H1 (cell line): Measurements from ENCODE around the gene NSMCE3. TPM values are rescaled to one million over a fixed set of nuclear protein-coding genes. Genes with fewer than 3 reads are reported as not detected.

Source experiments
- CTCF ChIA-PET: fragments of 300-600 bp; sonication (Branson Sonifier 250); formaldehyde crosslinking; loops from one replicate; lab custom pipeline; 2021; ENCODE audit not compliant: partially characterized antibody; lab: Charles Lee
- POLR2A ChIA-PET: fragments of 300-600 bp; sonication (Branson Sonifier 250); formaldehyde crosslinking; loops from one replicate; lab custom pipeline; 2021; ENCODE audit warnings: inconsistent platforms; ENCODE audit not compliant: partially characterized antibody; lab: Charles Lee
- DNase-seq, 2 experiments: peaks; one replicate each; pipeline versions ENCODE4 v3.0.0 to v3.0.0-alpha.2; 2010 to 2022; ENCODE audit warnings: low spot score in 2 of 2, low read depth in 1 of 2, mixed read lengths in 1 of 2
- FAIRE-seq: peaks from 2 replicates; lab custom pipeline; 2011; peaks lifted over from hg19 to GRCh38; lab: Jason Lieb, UNC
- H2AFZ ChIP-seq: 2 replicates; pipeline ENCODE4 v1.8.1; 2012; ENCODE audit warnings: low read length, inconsistent platforms
- H2AK5ac ChIP-seq: 2 replicates; pipeline ENCODE4 v1.6.1; 2013; ENCODE audit warnings: low read depth, low read length
- H2BK120ac ChIP-seq: replicated peaks from 2 replicates; pipeline ENCODE3; 2013; ENCODE audit warnings: low read depth, low read length, inconsistent platforms
- H2BK12ac ChIP-seq: 2 replicates; pipeline ENCODE4 v1.6.1; 2013; ENCODE audit warnings: low read depth, low read length
- H2BK15ac ChIP-seq: 2 replicates; pipeline ENCODE4 v1.6.1; 2013; ENCODE audit warnings: low read length
- H2BK20ac ChIP-seq: 2 replicates; pipeline ENCODE4 v1.6.1; 2013; ENCODE audit warnings: low read length
- H2BK5ac ChIP-seq: 2 replicates; pipeline ENCODE4 v1.6.1; 2013; ENCODE audit warnings: low read depth, low read length
- H3K14ac ChIP-seq: 2 replicates; pipeline ENCODE4 v1.6.1; 2013; ENCODE audit warnings: inconsistent platforms; ENCODE audit not compliant: insufficient read length
- H3K18ac ChIP-seq: 2 replicates; pipeline ENCODE4 v1.6.1; 2013; ENCODE audit warnings: low read length; ENCODE audit errors: extremely low read depth
- H3K23ac ChIP-seq: 2 replicates; pipeline ENCODE4 v1.6.1; 2013; ENCODE audit warnings: inconsistent platforms; ENCODE audit not compliant: insufficient read length
- H3K23me2 ChIP-seq: 2 replicates; pipeline ENCODE4 v1.6.1; 2013; ENCODE audit warnings: low read depth, low read length
- H3K27ac ChIP-seq: 2 replicates; pipeline ENCODE4 v1.6.1; 2011; ENCODE audit warnings: low read depth, low read length, inconsistent platforms
- H3K27me3 ChIP-seq, 4 experiments: replicated peaks in 1 of 4; 1 replicate in 1 of 4; 2 replicates in 3 of 4; pipeline versions ENCODE4 v1.6.1 to v1.8.1; 2011 to 2013; ENCODE audit warnings: low read length in 3 of 4, mild to moderate bottlenecking in 3 of 4, inconsistent platforms in 2 of 4, mixed read lengths in 2 of 4, moderate library complexity in 1 of 4; ENCODE audit not compliant: control insufficient read depth in 3 of 4, insufficient read depth in 3 of 4; ENCODE audit errors: extremely low read depth in 1 of 4
- H3K36me3 ChIP-seq, 4 experiments: 2 replicates each; pipeline versions ENCODE4 v1.6.1 to v1.8.1; 2011 to 2013; ENCODE audit warnings: mild to moderate bottlenecking in 4 of 4, low read length in 3 of 4, moderate library complexity in 2 of 4, control low read depth in 1 of 4, inconsistent platforms in 1 of 4; ENCODE audit not compliant: insufficient read depth in 4 of 4, control insufficient read depth in 2 of 4
- H3K4ac ChIP-seq: replicated peaks from 2 replicates; pipeline ENCODE3; 2013; ENCODE audit warnings: low read length, low read depth, mixed read lengths, inconsistent platforms; ENCODE audit not compliant: insufficient read length
- H3K4me1 ChIP-seq, 4 experiments: replicated peaks in 1 of 4; 1 replicate in 1 of 4; 2 replicates in 3 of 4; pipeline versions ENCODE4 v1.6.1 to v1.8.1; 2011 to 2013; ENCODE audit warnings: low read length in 3 of 4, inconsistent platforms in 2 of 4, mixed read lengths in 1 of 4; ENCODE audit not compliant: insufficient read depth in 4 of 4, control insufficient read depth in 3 of 4
- H3K4me2 ChIP-seq, 2 experiments: 2 replicates each; pipeline versions ENCODE4 v1.6.1 to v1.8.1; 2011 to 2013; ENCODE audit warnings: low read depth in 2 of 2, low read length in 2 of 2, control low read depth in 1 of 2, inconsistent platforms in 1 of 2, mild to moderate bottlenecking in 1 of 2; ENCODE audit not compliant: insufficient read depth in 1 of 2
- H3K4me3 ChIP-seq, 4 experiments: fragments of 200-600, 300-600 bp in 1 of 4; sonication (generic), shearing (Covaris generic), sonication (Bioruptor Twin) in 1 of 4; 2 replicates each; pipeline versions ENCODE4 v1.5.1 to v1.8.1; 2011 to 2016; ENCODE audit warnings: low read length in 4 of 4, low read depth in 3 of 4, control low read depth in 2 of 4, inconsistent platforms in 2 of 4, mild to moderate bottlenecking in 2 of 4, mixed read lengths in 1 of 4, moderate library complexity in 1 of 4; ENCODE audit not compliant: insufficient read depth in 2 of 4; ENCODE audit errors: extremely low read depth in 1 of 4
- H3K56ac ChIP-seq: replicated peaks from 2 replicates; pipeline ENCODE3; 2013; ENCODE audit warnings: low read depth, mild to moderate bottlenecking, mixed read lengths, low read length, inconsistent platforms; ENCODE audit not compliant: insufficient read length
- H3K79me1 ChIP-seq: 2 replicates; pipeline ENCODE4 v1.6.1; 2013; ENCODE audit warnings: low read depth, low read length, control low read depth
- H3K79me2 ChIP-seq, 2 experiments: 2 replicates each; pipeline versions ENCODE4 v1.6.1 to v1.8.1; 2012 to 2013; ENCODE audit warnings: low read length in 2 of 2, mild to moderate bottlenecking in 2 of 2, inconsistent platforms in 1 of 2; ENCODE audit not compliant: insufficient read depth in 2 of 2, control insufficient read depth in 1 of 2
- H3K9ac ChIP-seq, 4 experiments: replicated peaks in 1 of 4; 1 replicate in 1 of 4; 2 replicates in 3 of 4; pipeline versions ENCODE4 v1.6.1 to v1.8.1; 2011 to 2013; ENCODE audit warnings: low read depth in 3 of 4, low read length in 3 of 4, control low read depth in 2 of 4, mild to moderate bottlenecking in 2 of 4, moderate library complexity in 2 of 4, inconsistent platforms in 1 of 4; ENCODE audit errors: extremely low read depth in 1 of 4
- H3K9me3 ChIP-seq, 2 experiments: 2 replicates each; pipeline versions ENCODE4 v1.6.1 to v1.8.1; 2012 to 2013; ENCODE audit warnings: mild to moderate bottlenecking in 2 of 2, moderate library complexity in 2 of 2, control low read depth in 1 of 2, inconsistent platforms in 1 of 2, low read depth in 1 of 2, low read length in 1 of 2, mixed read lengths in 1 of 2; ENCODE audit not compliant: insufficient read depth in 2 of 2
- H4K20me1 ChIP-seq, 2 experiments: replicated peaks in 1 of 2; 2 replicates each; pipeline versions ENCODE3 to v1.8.1; 2011 to 2013; ENCODE audit warnings: inconsistent platforms in 2 of 2, low read length in 2 of 2, mild to moderate bottlenecking in 1 of 2; ENCODE audit not compliant: insufficient read depth in 2 of 2, control insufficient read depth in 1 of 2
- H4K5ac ChIP-seq: 2 replicates; pipeline ENCODE4 v1.6.1; 2013; ENCODE audit warnings: low read length, low read depth, mixed read lengths, inconsistent platforms; ENCODE audit not compliant: insufficient read length
- H4K8ac ChIP-seq: 2 replicates; pipeline ENCODE4 v1.8.0; 2013; ENCODE audit warnings: mild to moderate bottlenecking, moderate library complexity, low read length, inconsistent platforms; ENCODE audit not compliant: insufficient read depth; ENCODE audit errors: extremely low read depth
- H4K91ac ChIP-seq: replicated peaks from 2 replicates; pipeline ENCODE3; 2013; ENCODE audit warnings: low read length, mixed read lengths, inconsistent platforms; ENCODE audit not compliant: insufficient read length
- ASH2L ChIP-seq: fragments of 200-600, 300-600 bp; sonication (generic); IDR thresholded peaks from one replicate; pipeline ENCODE4 v1.7.1; 2017; ENCODE audit warnings: low read length
- EZH2 ChIP-seq: fragments of 200-600 bp; sonication (generic); IDR thresholded peaks from 2 replicates; pipeline ENCODE4 v1.7.1; 2012; ENCODE audit warnings: low read depth, mild to moderate bottlenecking, moderate library complexity, low read length, inconsistent platforms; ENCODE audit not compliant: severe bottlenecking
- KDM1A ChIP-seq: fragments of 200-600, 300-600 bp; sonication (generic); IDR thresholded peaks from 2 replicates; pipeline ENCODE4 v1.7.1; 2016; ENCODE audit warnings: mild to moderate bottlenecking, low read length, borderline replicate concordance
- KDM4A ChIP-seq: IDR thresholded peaks from one replicate; pipeline ENCODE4 v1.7.1; 2012; ENCODE audit warnings: low read depth, mild to moderate bottlenecking, moderate library complexity, low read length, inconsistent platforms; ENCODE audit not compliant: severe bottlenecking
- POLR2AphosphoS5 ChIP-seq: IDR thresholded peaks from 2 replicates; pipeline ENCODE4 v1.6.1; 2011; ENCODE audit warnings: low read depth, low read length
- RAD21 ChIP-seq, 2 experiments: IDR thresholded peaks in 1 of 2; conservative IDR thresholded peaks in 1 of 2; 2 replicates each; pipeline ENCODE4 v1.6.1; 2011; ENCODE audit warnings: low read depth in 2 of 2, low read length in 2 of 2, improper control_type of control experiment in 1 of 2, inconsistent platforms in 1 of 2, mild to moderate bottlenecking in 1 of 2, moderate library complexity in 1 of 2
- RXRA ChIP-seq: IDR thresholded peaks from 2 replicates; pipeline ENCODE4 v1.6.1; 2011; ENCODE audit warnings: low read depth, mild to moderate bottlenecking, low read length, moderate library complexity; ENCODE audit not compliant: insufficient read depth
- SP1 ChIP-seq: IDR thresholded peaks from 2 replicates; pipeline ENCODE4 v1.6.1; 2011; ENCODE audit warnings: low read depth, low read length
- SP2 ChIP-seq: IDR thresholded peaks from 2 replicates; pipeline ENCODE4 v1.6.1; 2012; ENCODE audit warnings: mild to moderate bottlenecking, low read length, inconsistent platforms
- polyA plus RNA-seq, 7 experiments: library from polyadenylated mRNA; depleted of rRNA in 3 of 7; stranded (reverse) in 5 of 7; unstranded in 2 of 7; fragments of >200 nt in 5 of 7; fragments of 200-250 nt in 2 of 7; gene quantifications; 1 replicate in 5 of 7; 2 replicates in 1 of 7; 4 replicates in 1 of 7; pipeline versions ENCODE4 v1.2.1 to v1.2.3, GENCODE V29; 2011 to 2013; ENCODE audit warnings: missing spikeins in 2 of 7, mixed read lengths in 2 of 7
- total RNA-seq: library from RNA; stranded (reverse); fragmentation: NEBNext Ultra II Directional; extraction: Animal tissue kit (Norgen Biotek cat#: 25700); gene quantifications from 2 replicates; pipeline ENCODE4 v1.2.1, GENCODE V29; 2021
- TF ChIP-seq, protein P1 (sequence below): IDR thresholded peaks from 2 replicates; pipeline ENCODE4 v1.6.1; 2012; ENCODE audit warnings: inconsistent platforms

The NSMCE3 gene
- total and polyA plus RNA-seq, 2 of the 8 experiments (the other 6 are each of a cell fraction or from before 2014, with no cell fraction given) = 4.3 to 6.7 TPM

DNA sequence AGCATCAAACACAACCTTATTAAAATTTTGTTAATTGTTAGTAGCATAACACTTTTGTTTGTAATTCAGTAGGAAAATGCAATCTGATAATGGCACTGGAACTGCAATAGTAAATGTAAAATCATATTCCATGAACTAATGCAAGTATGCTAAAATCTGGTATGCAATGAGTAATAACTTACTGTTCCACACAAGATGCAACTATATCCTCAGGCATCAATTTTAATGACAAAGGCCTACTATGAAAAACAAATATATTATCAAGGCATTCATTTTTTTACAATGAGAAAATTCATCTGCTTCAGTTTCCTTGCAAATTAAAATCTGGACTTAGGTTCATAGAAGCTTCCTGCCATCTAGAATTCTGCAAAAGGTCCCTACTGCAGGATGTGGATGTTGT, 1.4 kb upstream of the NSMCE3 start:
- DNase-seq = no peak
- H3K9ac ChIP-seq = no peak overlapping the region

More for the DNA sequence above, 1.4 kb upstream of the NSMCE3 start:
- Histone ChIP-seq H3K56ac (no peak overlapping the region), H2BK15ac (no peak overlapping the region), H2AFZ (no peak overlapping the region), H3K23me2 (peaks cover 11% of the 10 kb centered on the region; the same call in 1 of the 2 replicates), H3K9me3 (no peaks in the 10 kb centered on the region), H2BK5ac (no peak overlapping the region), H2BK12ac (no peak overlapping the region), H4K8ac (no peak overlapping the region), H3K27ac (no peak overlapping the region), H3K4me2 (no peak overlapping the region; a peak in 1 of 4 replicates), H3K27me3 (no peaks in the 10 kb centered on the region), H2AK5ac (no peak overlapping the region), H2BK120ac (no peak overlapping the region), H3K4me3 (no peak overlapping the region), H3K14ac (no peak overlapping the region), H2BK20ac (no peak overlapping the region), H3K4me1 (peaks cover 0 to 2% (median 1%) of the 10 kb centered on the region in 4 experiments; a peak in 3 of 7 replicates), H3K4ac (no peak overlapping the region), H3K79me2 (peaks cover 0 to 25% of the 10 kb centered on the region in 2 experiments; a peak in 2 of 4 replicates), H4K20me1 (no peaks in the 10 kb centered on the region), H3K36me3 (no peaks in the 10 kb centered on the region), H3K18ac (no peak overlapping the region), H3K23ac (no peak overlapping the region), H3K79me1 (no peaks in the 10 kb centered on the region), H4K91ac (no peak overlapping the region), H4K5ac (no peak overlapping the region)
- no peak for FAIRE-seq
- ChIA-PET CTCF (interaction anchor here (2.0 kb wide), 1 partner anchor 131 kb away, joined by 8 read pairs; no protein-coding TSS in a partner anchor), POLR2A (no interaction called here)
- TF ChIP-seq RXRA = no peak
- no peak for TF ChIP-seq KDM1A
- no peak for TF ChIP-seq RAD21 (IDR thresholded peaks at IDR 0.05 in 1 of 2, conservative IDR thresholded peaks at IDR 0.05 in 1 of 2; ENCODE audit: low read depth in 2 of 2, low read length in 2 of 2)
- TF ChIP-seq, protein P1, sequence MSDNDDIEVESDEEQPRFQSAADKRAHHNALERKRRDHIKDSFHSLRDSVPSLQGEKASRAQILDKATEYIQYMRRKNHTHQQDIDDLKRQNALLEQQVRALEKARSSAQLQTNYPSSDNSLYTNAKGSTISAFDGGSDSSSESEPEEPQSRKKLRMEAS = no peak
- TF ChIP-seq SP1 = no peak
- TF ChIP-seq KDM4A = no peak
- TF ChIP-seq POLR2AphosphoS5 = no peak
- TF ChIP-seq SP2 = no peak
- TF ChIP-seq EZH2 = no peak
- no peak for TF ChIP-seq ASH2L
